Measurements from ENCODE around the gene BIRC3.

DNA sequence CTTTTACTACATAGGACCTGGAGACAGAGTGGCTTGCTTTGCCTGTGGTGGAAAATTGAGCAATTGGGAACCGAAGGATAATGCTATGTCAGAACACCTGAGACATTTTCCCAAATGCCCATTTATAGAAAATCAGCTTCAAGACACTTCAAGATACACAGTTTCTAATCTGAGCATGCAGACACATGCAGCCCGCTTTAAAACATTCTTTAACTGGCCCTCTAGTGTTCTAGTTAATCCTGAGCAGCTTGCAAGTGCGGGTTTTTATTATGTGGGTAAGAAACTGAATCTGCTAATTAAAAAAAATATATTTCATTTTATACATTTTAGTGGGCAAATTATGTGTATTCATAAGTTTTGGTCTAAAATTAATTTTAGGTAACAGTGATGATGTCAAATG lies 7.8 kb downstream of the BIRC3 start:
- TF ChIP-seq, protein P1, sequence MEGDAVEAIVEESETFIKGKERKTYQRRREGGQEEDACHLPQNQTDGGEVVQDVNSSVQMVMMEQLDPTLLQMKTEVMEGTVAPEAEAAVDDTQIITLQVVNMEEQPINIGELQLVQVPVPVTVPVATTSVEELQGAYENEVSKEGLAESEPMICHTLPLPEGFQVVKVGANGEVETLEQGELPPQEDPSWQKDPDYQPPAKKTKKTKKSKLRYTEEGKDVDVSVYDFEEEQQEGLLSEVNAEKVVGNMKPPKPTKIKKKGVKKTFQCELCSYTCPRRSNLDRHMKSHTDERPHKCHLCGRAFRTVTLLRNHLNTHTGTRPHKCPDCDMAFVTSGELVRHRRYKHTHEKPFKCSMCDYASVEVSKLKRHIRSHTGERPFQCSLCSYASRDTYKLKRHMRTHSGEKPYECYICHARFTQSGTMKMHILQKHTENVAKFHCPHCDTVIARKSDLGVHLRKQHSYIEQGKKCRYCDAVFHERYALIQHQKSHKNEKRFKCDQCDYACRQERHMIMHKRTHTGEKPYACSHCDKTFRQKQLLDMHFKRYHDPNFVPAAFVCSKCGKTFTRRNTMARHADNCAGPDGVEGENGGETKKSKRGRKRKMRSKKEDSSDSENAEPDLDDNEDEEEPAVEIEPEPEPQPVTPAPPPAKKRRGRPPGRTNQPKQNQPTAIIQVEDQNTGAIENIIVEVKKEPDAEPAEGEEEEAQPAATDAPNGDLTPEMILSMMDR (IDR thresholded peaks at IDR 0.05; ENCODE audit: poor library complexity), result no peak
- TF ChIP-seq EZH2 (IDR thresholded peaks at IDR 0.05; ENCODE audit: borderline replicate concordance), result no peak
